ENCODE measurements around the gene MEGF10. TPM values are rescaled to one million over a fixed set of nuclear protein-coding genes. Genes with fewer than 3 reads are reported as not detected.

MEGF10 gene
- total RNA-seq, 1 experiment from 2014 or later, result not detected

DNA sequence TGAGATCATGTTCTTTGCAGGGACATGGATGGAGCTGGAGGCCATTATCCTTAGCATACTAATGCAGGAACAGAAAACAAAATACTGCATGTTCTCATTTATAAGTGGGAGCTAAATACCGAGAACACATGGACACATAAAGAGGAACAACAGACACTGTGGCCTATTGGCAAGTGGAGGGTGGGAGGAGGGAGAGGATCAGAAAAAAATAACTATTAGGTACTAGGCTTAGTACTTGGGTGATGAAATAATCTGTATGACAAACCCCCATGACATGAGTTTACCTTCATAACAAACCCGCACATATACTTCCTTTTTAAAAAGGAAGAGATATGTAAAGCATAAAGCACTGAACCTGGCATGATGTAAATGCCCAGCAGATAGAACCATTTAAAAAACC, 99.0 kb downstream of the MEGF10 start:
- ChIA-PET POLR2A (ENCODE audit: unreplicated experiment) (no interaction called here), CTCF (interaction anchor here (0.6 kb wide), 1 partner anchor 553 kb away, joined by 4 read pairs; no protein-coding TSS in a partner anchor)
- Histone ChIP-seq H2AFZ (no peak overlapping the region), H3K4me2 (no peak overlapping the region), H3K4me1 (replicated peaks; ENCODE audit: insufficient read depth) (no peaks in the 10 kb centered on the region), H3K9me3 (ENCODE audit: insufficient read depth, low read depth) (no peaks in the 10 kb centered on the region), H3K9me2 (ENCODE audit: insufficient read depth) (no peaks in the 10 kb centered on the region), H3K4me3 (no peak overlapping the region), H3K79me2 (ENCODE audit: low read depth) (no peaks in the 10 kb centered on the region), H3K36me3 (ENCODE audit: low read depth) (no peaks in the 10 kb centered on the region), H3K27ac (no peak overlapping the region), H4K20me1 (ENCODE audit: insufficient read depth) (no peaks in the 10 kb centered on the region), H3F3A (ENCODE audit: insufficient read depth, low read depth) (no peaks in the 10 kb centered on the region), H3K27me3 (ENCODE audit: insufficient read depth, low read depth) (no peaks in the 10 kb centered on the region)
- no TSS peak for BruUV-seq (replicated peaks)
- intact Hi-C loops (cut with micrococcal nuclease; ENCODE audit: unreplicated experiment), result no loop called here
- TF ChIP-seq EZH2 (IDR thresholded peaks at IDR 0.05; ENCODE audit: low read depth), result no peak
- TF ChIP-seq, protein P1, sequence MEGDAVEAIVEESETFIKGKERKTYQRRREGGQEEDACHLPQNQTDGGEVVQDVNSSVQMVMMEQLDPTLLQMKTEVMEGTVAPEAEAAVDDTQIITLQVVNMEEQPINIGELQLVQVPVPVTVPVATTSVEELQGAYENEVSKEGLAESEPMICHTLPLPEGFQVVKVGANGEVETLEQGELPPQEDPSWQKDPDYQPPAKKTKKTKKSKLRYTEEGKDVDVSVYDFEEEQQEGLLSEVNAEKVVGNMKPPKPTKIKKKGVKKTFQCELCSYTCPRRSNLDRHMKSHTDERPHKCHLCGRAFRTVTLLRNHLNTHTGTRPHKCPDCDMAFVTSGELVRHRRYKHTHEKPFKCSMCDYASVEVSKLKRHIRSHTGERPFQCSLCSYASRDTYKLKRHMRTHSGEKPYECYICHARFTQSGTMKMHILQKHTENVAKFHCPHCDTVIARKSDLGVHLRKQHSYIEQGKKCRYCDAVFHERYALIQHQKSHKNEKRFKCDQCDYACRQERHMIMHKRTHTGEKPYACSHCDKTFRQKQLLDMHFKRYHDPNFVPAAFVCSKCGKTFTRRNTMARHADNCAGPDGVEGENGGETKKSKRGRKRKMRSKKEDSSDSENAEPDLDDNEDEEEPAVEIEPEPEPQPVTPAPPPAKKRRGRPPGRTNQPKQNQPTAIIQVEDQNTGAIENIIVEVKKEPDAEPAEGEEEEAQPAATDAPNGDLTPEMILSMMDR (conservative IDR thresholded peaks at IDR 0.05), result no peak
- no peak for DNase-seq

DNA sequence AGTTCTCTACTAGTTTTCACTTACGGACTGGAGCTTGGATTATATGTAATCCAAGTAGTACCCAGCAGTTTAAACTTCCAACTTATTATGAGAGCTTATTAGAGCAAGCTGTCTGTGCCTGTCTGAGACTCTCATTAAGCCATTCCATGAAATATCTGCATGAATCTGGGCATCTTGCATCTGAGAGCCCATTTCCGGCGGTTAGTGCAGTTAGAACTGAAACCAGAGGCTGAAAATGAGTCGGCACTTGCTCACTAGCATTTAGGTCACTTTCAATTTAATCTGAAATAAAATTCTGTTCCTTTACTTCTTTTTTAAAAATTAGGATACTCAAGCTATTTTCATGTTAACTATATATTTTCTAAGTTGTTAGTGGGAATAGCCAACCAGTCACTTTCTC, 102.2 kb downstream of the MEGF10 start:
- H3K4me2 ChIP-seq, result no peak overlapping the region
- H4K20me1 ChIP-seq (ENCODE audit: insufficient read depth), result no peaks in the 10 kb centered on the region
- TF ChIP-seq EZH2 (IDR thresholded peaks at IDR 0.05; ENCODE audit: low read depth), result no peak
- TF ChIP-seq, protein P1 (conservative IDR thresholded peaks at IDR 0.05), result no peak
- H3K27ac ChIP-seq, result no peak overlapping the region
- ChIA-PET CTCF (no interaction called here), POLR2A (ENCODE audit: unreplicated experiment) (no interaction called here)
- intact Hi-C loops (cut with micrococcal nuclease; ENCODE audit: unreplicated experiment), result no loop called here
- no peak overlapping the region for H2AFZ ChIP-seq
- no peaks in the 10 kb centered on the region for H3K9me3 ChIP-seq (ENCODE audit: insufficient read depth, low read depth)
- H3K4me3 ChIP-seq, result no peak overlapping the region
- no peaks in the 10 kb centered on the region for H3K4me1 ChIP-seq (replicated peaks; ENCODE audit: insufficient read depth)
- DNase-seq, result no peak
- H3K79me2 ChIP-seq (ENCODE audit: low read depth), result no peaks in the 10 kb centered on the region
- no peaks in the 10 kb centered on the region for H3K27me3 ChIP-seq (ENCODE audit: insufficient read depth, low read depth)
- no TSS peak for BruUV-seq (replicated peaks)
- H3K9me2 ChIP-seq (ENCODE audit: insufficient read depth), result no peaks in the 10 kb centered on the region
- H3K36me3 ChIP-seq (ENCODE audit: low read depth), result no peaks in the 10 kb centered on the region
- H3F3A ChIP-seq (ENCODE audit: insufficient read depth, low read depth), result no peaks in the 10 kb centered on the region

DNA sequence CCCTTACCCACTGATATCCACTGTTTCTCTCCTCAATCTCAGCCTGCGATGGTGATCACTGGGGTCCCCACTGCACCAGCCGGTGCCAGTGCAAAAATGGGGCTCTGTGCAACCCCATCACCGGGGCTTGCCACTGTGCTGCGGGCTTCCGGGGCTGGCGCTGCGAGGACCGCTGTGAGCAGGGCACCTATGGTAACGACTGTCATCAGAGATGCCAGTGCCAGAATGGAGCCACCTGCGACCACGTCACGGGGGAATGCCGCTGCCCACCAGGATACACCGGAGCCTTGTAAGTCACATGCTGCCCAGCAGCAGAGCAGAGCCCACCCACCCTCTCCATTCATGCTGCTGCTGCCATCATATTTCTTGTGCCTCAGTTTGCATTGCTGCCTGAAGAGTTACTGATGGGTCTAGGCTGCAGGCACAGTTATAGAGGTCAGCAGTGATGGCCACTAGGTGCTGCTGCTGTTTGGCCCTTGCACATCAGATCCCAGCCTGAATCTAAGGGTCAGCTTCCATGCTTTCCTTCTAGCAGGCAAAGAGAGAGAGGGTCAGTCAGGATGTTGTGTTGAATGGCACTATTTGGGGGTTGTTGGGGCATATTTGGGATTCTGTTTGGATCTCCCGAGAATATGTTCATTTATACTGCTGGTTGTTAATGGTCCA, 106.0 kb downstream of the MEGF10 start:
- no peak for DNase-seq
- no peak overlapping the region for H3K27ac ChIP-seq
- intact Hi-C loops (cut with micrococcal nuclease; ENCODE audit: unreplicated experiment), result no loop called here
- ChIA-PET POLR2A (ENCODE audit: unreplicated experiment) (no interaction called here), CTCF (no interaction called here)
- no peaks in the 10 kb centered on the region for H3K27me3 ChIP-seq (ENCODE audit: insufficient read depth, low read depth)
- H3K4me3 ChIP-seq, result no peak overlapping the region
- H3K9me3 ChIP-seq (ENCODE audit: insufficient read depth, low read depth), result no peaks in the 10 kb centered on the region
- no peak overlapping the region for H3K4me2 ChIP-seq
- BruUV-seq (replicated peaks), result no TSS peak
- no peaks in the 10 kb centered on the region for H3F3A ChIP-seq (ENCODE audit: insufficient read depth, low read depth)
- no peaks in the 10 kb centered on the region for H3K36me3 ChIP-seq (ENCODE audit: low read depth)
- H3K4me1 ChIP-seq (replicated peaks; ENCODE audit: insufficient read depth), result no peaks in the 10 kb centered on the region
- no peak overlapping the region for H2AFZ ChIP-seq
- TF ChIP-seq, protein P1 (conservative IDR thresholded peaks at IDR 0.05), result no peak
- no peak for TF ChIP-seq EZH2 (IDR thresholded peaks at IDR 0.05; ENCODE audit: low read depth)
- H3K79me2 ChIP-seq (ENCODE audit: low read depth), result no peaks in the 10 kb centered on the region
- no peaks in the 10 kb centered on the region for H4K20me1 ChIP-seq (ENCODE audit: insufficient read depth)
- H3K9me2 ChIP-seq (ENCODE audit: insufficient read depth), result no peaks in the 10 kb centered on the region

Data from PC-9 (cell line).